ENCODE data around the gene POLD1.

The POLD1 gene

DNA sequence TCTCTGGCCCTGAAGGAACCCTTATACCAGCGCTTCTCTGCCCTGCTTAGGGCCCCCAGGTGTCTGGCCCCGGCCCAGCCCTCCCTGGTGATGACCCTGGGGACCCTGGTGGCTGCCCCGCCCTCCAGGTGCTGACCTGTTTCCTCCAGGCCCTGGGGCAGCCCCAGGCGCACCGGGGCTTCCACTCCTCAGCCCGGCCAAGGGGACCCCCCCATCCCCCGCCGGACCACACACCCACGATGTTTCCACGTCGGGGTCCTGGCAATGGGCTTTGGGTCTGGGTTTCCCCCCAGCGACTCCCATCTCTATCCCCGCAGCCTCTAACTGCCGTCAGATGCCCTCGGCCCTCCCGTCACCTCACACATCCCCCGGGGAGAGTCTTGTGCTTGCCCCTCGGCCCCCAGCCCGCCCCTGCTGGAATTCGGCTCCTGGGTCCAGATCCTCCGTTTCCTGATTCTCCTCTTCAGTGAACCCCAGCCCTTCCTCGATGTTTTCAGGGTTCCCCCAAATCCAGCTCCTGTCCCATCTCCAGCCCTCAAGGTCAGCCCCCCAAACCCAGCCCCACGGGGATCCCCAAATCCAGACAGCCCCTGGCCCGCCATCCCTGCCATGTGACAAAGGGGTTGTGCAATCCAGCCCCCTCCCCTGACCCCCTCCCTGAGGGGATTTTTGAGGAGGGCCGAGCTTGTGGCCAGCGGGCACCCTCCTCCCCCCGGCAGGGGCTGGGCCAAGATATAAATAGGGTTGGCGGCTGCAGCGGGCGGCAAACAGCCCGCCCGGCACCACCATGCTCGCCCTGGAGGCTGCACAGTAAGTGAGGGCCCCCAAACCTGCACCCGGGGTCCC is 34.3 kb downstream of the POLD1 start, which contains the start of gene SPIB:
SPIB (plus strand) TSS at position 763 of the 846 bp plus-strand sequence; CDS start at position 788, 25 bp downstream.
- no peak for DNase-seq (ENCODE audit: low read depth)

- DNase-seq (ENCODE audit: low read depth) = no peak
Measured at GRCh38 chr19:50419022-50419579, 35.0 kb downstream of the POLD1 start.

DNA sequence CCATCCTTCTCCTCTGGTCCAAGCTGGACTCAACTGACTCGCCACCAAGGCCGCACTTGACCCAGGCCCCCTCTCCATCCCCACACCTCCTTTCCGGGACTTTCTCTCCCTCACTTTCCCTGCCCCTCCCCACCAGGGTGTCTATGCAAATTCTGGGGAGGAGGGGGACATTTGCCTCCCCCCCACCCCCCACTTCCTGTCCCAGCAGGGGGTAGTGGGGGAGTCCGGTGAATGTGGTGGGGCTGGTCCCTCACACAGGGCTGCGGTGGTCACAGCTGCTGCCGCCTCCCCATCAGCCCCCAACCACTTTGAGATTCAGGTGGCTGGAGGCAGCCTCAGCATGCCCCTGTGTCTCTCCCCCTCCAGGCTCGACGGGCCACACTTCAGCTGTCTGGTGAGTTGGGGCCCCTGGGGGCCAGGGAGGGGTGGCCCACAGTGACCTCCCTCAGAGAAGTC is 35.5 kb downstream of the POLD1 start:
- no peak for DNase-seq (ENCODE audit: low read depth)

DNA sequence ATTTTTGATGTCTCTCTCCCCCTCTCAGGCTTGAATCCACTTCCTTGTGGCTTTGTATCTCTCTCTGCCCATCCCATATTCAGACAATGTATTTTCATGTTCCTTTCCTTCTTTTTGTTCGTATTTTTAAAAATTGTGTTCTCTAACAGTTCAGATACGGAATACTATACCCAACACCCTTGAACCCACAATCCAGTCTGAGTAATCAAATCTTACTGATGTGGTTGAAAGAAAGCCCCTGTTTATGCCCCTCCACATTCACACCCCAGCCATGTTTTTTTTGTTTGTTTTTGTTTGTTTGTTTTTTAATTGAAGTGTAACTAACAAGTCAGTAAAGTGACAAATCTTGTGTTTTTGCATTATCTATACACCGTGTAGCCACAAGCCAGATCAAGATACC is 36.0 kb downstream of the POLD1 start:
- DNase-seq (ENCODE audit: low read depth) = no peak

DNA sequence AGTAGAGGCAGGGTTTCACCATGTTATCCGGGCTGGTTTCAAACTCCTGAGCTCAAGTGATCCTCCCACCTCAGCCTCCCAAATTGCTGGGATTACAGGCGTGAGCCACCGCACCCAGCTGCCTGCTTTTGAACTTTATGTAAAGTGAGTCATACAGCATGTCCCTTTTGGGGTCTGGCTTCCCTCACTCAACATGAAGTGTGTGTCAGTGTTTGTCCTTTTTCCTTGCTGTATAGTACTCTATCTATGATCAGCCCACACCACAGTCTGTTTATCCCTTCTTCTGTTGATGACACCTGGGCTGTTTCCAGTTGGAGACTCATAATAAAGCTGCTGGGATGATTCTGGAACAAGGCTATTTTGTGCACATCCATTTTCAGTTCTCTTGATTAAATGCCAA is 36.7 kb downstream of the POLD1 start:
- DNase-seq (ENCODE audit: low read depth) = no peak

GRCh38 chr19:50422397-50423278 is 38.5 kb downstream of the POLD1 start:
- DNase-seq (ENCODE audit: low read depth) = no peak

DNA sequence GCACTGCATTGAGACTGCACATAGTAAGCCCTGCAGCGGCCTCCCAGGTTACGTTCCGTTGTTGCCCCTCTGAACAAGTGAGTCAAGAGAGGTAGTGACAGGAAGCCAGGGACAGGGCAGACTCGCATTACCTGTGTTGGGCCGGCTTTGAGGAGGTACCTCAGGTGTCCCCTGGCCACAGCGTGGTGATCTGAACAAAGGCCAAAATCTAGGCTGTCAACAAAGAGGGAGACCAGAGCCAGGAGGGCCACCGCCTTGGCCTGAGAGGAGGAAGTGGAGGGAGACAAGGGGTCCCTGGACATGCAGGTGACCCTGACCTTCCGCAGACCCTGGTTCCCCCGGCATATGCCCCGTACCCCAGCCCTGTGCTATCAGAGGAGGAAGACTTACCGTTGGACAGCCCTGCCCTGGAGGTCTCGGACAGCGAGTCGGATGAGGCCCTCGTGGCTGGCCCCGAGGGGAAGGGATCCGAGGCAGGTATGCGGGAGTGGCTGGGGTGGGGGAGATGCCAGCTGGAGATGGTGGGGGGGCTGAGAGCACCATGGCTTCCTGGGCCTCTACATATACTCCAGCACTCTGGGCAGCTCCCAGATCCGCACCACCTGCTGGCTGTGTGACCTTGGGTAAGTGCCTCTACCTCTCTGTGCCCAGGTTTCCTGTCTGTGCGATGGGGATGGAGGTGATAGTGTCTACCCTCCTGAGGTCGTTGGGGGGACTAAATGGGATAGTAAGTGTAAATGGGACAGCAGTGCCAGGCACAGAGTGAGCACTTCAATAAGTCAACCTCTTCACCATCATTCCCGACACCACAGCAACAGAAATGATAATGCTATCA is 39.3 kb downstream of the POLD1 start:
- no peak for DNase-seq (ENCODE audit: low read depth)

DNA sequence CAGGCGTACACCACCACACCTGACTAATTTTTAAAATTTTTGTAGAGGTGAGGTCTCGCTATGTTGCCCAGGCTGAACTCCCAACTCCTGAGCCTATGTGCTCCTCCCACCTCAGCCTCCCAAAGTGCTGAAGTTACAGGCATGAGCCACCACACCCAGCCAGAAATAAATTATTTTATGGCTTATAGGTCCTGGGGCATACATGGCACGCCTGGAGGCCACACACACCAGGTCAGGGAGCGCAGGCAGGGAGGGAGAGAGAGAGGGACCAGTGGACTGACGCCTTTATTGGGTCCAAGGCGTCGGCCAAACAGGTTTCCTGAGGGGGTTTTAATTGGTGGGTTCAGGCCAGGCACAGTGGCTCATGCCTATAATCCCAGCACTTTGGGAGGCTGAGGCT is 41.4 kb downstream of the POLD1 start:
- no peak for DNase-seq (ENCODE audit: low read depth)

DNA sequence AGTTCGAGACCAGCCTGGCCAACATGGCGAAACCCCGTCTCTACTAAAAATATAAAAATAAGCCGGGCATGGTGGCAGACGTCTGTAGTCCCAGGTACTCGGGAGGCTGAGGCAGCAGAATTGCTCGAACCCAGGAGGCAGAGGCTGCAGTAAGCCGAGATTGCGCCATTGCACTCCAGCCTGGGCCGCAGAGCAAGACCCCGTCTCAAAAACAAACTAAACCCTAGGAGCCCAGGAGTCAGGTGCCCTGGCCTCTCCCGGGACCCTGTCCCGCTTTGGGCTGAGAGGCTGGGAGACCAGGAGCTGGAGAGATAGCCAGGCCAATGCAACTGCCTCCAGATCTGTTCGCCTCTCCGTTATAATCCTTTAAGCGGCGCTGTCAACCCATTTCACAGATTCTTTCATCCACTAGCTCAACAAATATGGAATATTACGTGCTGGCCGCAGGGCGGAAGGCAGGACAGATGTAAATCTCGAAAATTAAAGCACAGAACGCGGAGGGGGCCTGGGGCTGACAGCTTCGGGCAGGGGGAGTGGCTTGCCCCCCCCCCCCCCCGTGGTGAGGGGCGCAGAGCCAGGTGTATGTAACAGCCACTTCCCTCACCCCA is 43.3 kb downstream of the POLD1 start:
- no peak for DNase-seq (ENCODE audit: low read depth)

GRCh38 chr19:50427997-50428425 is 43.9 kb downstream of the POLD1 start:
- peak; percentile 60 for DNase-seq (ENCODE audit: low read depth)

DNA sequence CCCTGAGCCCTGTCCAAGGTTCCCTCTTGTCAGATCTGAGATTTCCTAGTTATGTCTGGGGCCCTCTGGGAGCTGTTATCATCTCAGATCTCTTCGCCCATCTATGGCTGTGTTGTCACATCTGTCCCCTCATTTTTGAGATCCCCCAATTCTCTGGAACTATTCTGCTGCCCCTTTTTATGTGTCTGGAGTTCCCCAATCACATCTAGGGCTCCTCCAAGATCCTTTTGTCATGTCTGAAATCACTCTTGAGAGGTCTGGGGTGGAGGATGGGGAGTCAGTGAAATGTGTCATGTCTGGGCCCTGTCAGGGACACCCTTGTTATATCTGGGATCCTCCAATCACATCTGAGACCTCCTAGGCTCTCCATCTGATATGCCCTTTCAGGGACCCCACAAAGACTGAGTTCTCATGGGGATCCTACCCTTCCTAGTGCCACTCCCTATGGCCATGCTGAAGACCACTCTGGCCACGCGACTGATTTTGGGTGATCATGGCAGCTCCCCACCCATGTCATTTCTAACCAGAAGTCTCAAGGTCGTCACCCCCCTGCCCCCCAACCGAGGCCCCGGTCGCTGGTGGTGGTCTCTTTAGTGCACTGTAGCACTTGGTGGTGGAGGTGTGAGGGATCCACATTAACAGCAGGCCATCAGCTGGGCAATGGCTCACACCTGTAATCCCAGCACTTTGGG is 44.8 kb downstream of the POLD1 start:
- no peak for DNase-seq (ENCODE audit: low read depth)

DNA sequence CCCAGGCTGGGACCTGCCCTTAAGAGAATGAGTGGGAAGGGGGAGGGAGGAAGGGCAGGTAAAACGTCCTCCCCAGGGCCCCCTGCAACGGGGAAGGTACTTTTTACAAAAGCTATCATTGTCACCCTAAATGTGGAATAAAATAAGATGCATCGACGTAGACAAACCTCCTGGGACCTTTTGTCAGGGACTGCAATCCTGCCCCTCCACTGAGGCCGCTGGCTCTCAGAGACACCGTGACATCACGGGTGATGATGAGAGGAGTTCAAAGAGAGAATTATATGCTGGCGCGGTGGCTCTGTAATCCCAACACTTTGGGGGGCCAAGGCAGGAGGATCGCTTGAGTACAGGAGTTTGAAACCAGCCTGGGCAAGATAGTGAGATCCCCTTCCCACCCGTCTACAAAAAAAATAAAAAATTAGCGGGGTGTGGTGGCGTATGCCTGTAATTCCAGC is 46.8 kb downstream of the POLD1 start:
- DNase-seq (ENCODE audit: low read depth) = no peak

DNA sequence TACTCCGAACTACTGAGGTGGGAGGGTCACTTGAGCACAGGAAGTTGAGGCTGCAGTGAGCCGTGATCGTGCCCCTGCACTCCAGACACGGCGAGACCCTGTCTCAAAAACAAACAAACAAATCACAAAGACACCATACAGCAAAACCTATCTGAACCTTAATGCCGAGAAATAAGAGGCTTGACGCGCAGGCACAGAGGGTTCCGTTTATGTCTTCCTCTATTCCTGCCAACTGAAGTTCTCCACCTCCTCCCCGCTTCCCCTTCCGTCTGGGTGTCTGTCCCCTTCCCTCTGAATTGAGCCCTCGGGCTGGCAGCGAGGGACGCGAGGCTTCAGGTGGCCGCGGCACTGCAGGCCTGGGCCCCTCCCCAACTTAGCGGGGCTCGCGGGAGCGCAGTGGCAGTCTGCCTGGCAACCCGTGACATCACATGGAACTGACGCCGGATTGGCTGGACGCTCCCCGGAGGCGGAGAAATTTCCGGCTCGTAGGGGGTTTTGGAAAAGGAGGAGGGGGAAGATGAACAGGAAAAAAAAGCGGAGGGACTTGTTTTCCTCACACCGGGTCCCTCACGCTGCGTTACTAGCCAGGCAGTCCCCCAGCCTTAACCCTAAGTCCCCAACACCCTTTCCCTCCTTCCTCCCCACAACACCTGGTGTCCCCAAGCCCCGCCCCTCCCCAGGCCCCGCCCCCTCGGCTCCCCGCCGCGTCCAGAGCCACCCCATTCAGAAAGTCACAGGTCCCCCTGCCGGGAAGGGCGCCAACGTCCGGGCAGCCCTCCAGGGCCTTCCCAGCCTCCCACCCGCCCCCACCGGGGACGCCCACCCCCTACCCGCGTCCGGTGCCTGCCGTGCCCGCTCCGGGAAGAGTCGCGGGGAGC is 47.4 kb downstream of the POLD1 start:
- peak; percentile 68 for DNase-seq (ENCODE audit: low read depth)

- no peak for DNase-seq (ENCODE audit: low read depth)
Measured at GRCh38 chr19:50432221-50433028, 48.3 kb downstream of the POLD1 start, which contains the start of gene MYBPC2. TSS of gene MYBPC2 (plus strand) at chr19:50432892. CDS start at chr19:50432954, 62 bp downstream.

DNA sequence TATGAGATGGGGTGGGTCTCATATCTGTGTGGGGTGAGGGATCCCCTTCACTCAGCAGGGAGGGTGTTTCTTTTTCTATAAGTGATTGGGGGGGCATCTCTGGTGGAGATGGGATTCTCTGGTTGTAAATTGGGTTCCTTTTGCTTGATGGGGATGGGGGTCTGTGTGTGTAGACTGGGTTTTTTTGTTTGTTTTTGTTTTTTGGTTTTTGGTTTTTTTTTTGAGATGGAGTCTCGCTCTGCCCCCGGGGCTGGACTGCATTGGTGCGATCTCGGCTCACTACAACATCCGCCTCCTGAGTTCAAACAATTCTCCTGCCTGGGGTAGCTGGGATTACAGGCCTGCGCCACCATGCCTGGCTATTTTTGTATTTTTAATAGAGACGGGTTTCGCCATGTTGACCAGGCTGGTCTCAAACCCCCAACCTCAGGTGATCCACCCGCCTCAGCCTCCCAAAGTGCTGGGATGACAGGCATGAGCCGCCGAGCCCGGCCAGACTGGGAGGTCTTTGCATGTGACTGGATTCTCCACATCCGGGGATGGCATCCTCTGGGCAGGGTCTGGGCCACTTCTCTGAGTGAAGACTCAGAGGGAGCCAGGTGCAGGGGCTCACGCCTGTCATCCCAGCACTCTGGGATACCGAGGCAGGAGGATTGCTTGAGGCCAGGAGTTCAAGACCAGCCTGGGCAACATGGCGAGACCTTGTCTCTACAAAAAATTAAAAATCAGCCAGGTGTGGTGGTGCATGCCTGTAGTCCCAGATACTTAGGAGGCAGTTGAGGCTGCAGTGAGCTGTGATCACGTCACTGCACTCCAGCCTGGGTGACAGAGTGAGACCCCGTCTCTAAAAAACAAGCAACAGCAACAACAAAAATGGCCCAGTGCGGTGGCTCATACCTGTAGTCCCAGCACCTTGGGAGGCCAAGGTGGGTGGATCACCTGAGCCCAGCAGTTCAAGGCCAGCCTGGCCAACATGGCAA is 49.3 kb downstream of the POLD1 start:
- DNase-seq (ENCODE audit: low read depth) = no peak

DNA sequence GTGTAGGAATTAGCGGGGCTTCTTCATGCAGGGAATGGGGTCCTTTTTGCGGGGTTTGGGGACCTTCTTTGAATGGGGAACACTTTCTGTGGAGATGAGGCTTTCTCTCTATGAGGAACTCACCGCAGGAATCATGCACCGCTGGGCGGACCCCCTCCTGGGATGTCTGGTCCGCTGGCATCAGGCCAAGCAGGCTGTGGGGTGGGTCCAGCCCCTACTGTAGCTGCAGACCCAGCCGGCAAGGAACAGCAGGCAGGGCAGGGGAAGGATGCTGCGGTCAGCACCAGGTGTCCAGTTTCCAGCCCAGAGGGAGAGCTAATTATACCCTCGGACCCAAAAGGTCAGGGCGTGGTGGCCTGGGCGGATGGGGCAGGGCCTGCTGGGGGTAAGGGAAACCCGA is 50.4 kb downstream of the POLD1 start:
- no peak for DNase-seq (ENCODE audit: low read depth)

DNA sequence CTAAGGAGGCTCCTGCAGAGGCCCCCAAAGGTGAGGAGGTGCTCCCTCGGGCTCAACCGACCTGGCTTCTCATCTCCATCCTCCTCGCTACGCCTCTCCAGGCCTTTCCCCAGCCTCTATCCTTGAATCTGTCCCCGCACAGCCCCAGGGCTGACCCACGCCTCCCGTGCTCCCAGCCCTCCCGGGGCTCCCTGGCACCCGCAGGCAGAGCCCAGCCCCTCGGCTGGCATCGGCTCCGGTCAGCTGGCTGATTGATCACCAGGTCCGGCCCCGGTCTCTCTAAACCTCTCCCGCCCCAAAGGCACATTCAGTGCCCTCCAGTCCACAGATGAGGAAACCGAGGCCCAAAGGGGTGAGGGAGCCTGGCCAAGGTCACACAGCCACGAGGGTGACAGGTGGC is 51.1 kb downstream of the POLD1 start:
- DNase-seq (ENCODE audit: low read depth) = no peak
